ENCODE measurements around the gene TMPRSS4.

The TMPRSS4 gene

GRCh38 chr11:118099838-118100556 is 23.1 kb downstream of the TMPRSS4 start:
- no peak for DNase-seq (ENCODE audit: low read depth)
- TF ChIP-seq CTCF (conservative IDR thresholded peaks at IDR 0.05; ENCODE audit: low read length), result no peak
- H3K4me3 ChIP-seq (ENCODE audit: low read length), result no peak overlapping the region

DNA sequence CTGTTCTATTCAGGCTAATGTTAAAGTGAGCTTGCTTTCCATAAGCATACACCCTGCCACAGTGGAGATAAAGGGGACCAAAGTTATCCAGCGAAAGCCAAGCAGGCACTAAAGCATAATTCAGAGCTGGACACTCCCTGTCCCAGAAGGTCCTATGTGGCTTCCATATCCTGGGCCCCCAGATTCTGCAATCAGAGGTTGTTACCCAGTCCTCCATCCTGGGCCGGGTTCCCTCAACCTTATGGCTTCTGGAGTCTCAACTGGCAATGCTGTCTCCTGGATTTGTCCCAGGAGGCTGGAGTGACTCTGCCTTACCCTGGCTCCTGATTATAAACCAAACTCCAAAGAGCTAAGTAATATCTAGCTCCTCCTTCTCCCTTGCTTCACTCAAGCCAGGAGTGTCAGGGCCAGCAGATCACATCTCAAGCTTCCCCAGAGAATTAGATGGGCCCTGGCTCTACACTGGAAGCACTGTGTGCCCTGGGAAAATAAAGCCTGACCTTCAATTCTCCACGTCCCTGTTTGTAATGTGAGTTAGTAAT is 23.9 kb downstream of the TMPRSS4 start:
- no peak for TF ChIP-seq CTCF (conservative IDR thresholded peaks at IDR 0.05; ENCODE audit: low read length)
- no peak for DNase-seq (ENCODE audit: low read depth)
- H3K4me3 ChIP-seq (ENCODE audit: low read length), result no peak overlapping the region

- DNase-seq (ENCODE audit: low read depth), result no peak
- no peak for TF ChIP-seq CTCF (conservative IDR thresholded peaks at IDR 0.05; ENCODE audit: low read length)
- no peak overlapping the region for H3K4me3 ChIP-seq (ENCODE audit: low read length)
Measured at GRCh38 chr11:118102721-118103261, 25.9 kb downstream of the TMPRSS4 start.

GRCh38 chr11:118104491-118104890 is 27.6 kb downstream of the TMPRSS4 start:
- no peak overlapping the region for H3K4me3 ChIP-seq (ENCODE audit: low read length)
- no peak for DNase-seq (ENCODE audit: low read depth)
- TF ChIP-seq CTCF (conservative IDR thresholded peaks at IDR 0.05; ENCODE audit: low read length), result no peak

DNA sequence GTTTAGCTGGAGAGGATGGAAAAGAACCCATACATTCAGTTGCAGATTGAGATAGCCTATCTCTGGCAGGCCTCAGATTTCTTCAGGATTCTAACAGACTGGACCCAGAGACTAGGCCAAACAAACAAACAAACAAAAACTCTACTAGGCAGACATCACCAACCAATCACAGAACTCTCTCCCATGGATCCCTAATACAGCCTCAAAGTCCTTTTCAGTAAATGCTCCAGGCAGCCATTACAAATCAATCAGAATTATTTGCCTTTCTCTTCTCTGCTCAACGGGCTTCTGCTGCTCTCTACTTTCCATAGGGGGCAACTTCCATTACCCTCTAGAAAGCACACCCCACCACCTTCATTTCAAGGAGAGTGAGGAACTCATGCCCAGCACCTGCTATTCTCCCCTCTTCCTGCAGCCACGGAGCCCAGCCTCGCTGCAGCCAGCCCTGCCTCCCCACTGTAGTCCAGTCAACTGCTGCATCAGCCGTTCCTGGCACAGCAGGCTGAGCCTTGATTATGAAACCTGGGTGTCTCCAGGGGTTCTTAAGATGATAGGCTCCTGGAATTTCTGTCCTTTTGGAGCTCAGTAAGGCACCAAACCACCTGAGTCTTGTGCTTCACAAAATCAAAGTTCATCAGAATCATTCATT is 28.9 kb downstream of the TMPRSS4 start:
- DNase-seq (ENCODE audit: low read depth), result no peak
- TF ChIP-seq CTCF (conservative IDR thresholded peaks at IDR 0.05; ENCODE audit: low read length), result no peak

GRCh38 chr11:118106789-118107335 is 30.0 kb downstream of the TMPRSS4 start:
- TF ChIP-seq CTCF (conservative IDR thresholded peaks at IDR 0.05; ENCODE audit: low read length), result no peak
- no peak overlapping the region for H3K4me3 ChIP-seq (ENCODE audit: low read length)
- DNase-seq (ENCODE audit: low read depth), result peak; percentile 17

More for the DNA sequence above, 28.9 kb downstream of the TMPRSS4 start:
- H3K4me3 ChIP-seq (ENCODE audit: low read length), result no peak overlapping the region
